GM12878 (cell line): ENCODE data around the gene CCDC83. TPM values are rescaled to one million over a fixed set of nuclear protein-coding genes. Genes with fewer than 3 reads are reported as not detected.
"Not testable (repeated sequence)": the region's sequence is repeated elsewhere in the genome, so short reads cannot be mapped to it uniquely, and the experiment has no call there.

Source experiments
- ATAC-seq: fragments of 200-7000 bp; cut with Tn5 transposase; 3 replicates; pipeline ENCODE4 v1.9.1; 2020; ENCODE audit warnings: mild to moderate bottlenecking, moderate library complexity
- BruUV-seq: library from RNA; stranded (reverse); fragments of 400-500 nt; replicated peaks from 2 replicates; lab custom pipeline; 2021; lab: Mats Ljungman, UMichigan
- CTCF ChIA-PET: fragments of 300-600 bp; sonication (Branson Sonifier 250); formaldehyde crosslinking; extraction: SDS; loops from one replicate; lab custom pipeline; 2021; ENCODE audit warnings: inconsistent platforms; lab: Yijun Ruan, JAX
- POLR2A ChIA-PET: fragments of 350-600 bp; formaldehyde crosslinking; extraction: SDS; loops from one replicate; lab custom pipeline; 2021; ENCODE audit warnings: inconsistent platforms; lab: Charles Lee
- RAD21 ChIA-PET: fragments of 300-600 bp; sonication (Branson Sonifier 250); formaldehyde crosslinking; loops from one replicate; lab custom pipeline; 2023; ENCODE audit warnings: antibody characterized with exemption; ENCODE audit not compliant: unreplicated experiment; lab: Charles Lee
- SMC1A ChIA-PET: fragments of 300-600 bp; sonication (Branson Sonifier 250); formaldehyde crosslinking; loops from one replicate; lab custom pipeline; 2023; ENCODE audit not compliant: unreplicated experiment, uncharacterized antibody; lab: Charles Lee
- DNase-seq: peaks from one replicate; pipeline ENCODE4 v3.0.0-alpha.2; 2011; ENCODE audit warnings: low read depth, low spot score
- FAIRE-seq: peaks from 3 replicates; lab custom pipeline; 2011; peaks lifted over from hg19 to GRCh38; lab: Jason Lieb, UNC
- H2AFZ ChIP-seq: 2 replicates; pipeline ENCODE4 v1.6.0; 2011; ENCODE audit warnings: low read depth, low read length, control low read depth; ENCODE audit not compliant: control insufficient read depth
- H3K27ac ChIP-seq: 2 replicates; pipeline ENCODE4 v1.5.1; 2011; ENCODE audit warnings: control low read depth; ENCODE audit not compliant: control insufficient read depth, insufficient read depth
- H3K27me3 ChIP-seq, 2 experiments: replicated peaks in 1 of 2; 2 replicates each; pipeline versions ENCODE4 v1.6.0 to v1.6.1; 2011; ENCODE audit warnings: low read length in 1 of 2; ENCODE audit not compliant: control insufficient read depth in 2 of 2, insufficient read depth in 2 of 2
- H3K36me3 ChIP-seq, 2 experiments: 2 replicates each; pipeline ENCODE4 v1.5.1; 2011; ENCODE audit warnings: low read length in 1 of 2; ENCODE audit not compliant: control insufficient read depth in 2 of 2, insufficient read depth in 2 of 2
- H3K4me1 ChIP-seq: 2 replicates; pipeline ENCODE4 v1.6.1; 2011; ENCODE audit warnings: mild to moderate bottlenecking, low read length, moderate library complexity, mixed read lengths; ENCODE audit not compliant: control insufficient read depth, insufficient read depth
- H3K4me2 ChIP-seq: 2 replicates; pipeline ENCODE4 v1.6.0; 2011; ENCODE audit warnings: control low read depth; ENCODE audit not compliant: control insufficient read depth, insufficient read depth
- H3K4me3 ChIP-seq: fragments of 200-600 bp; sonication (generic); 2 replicates; pipeline ENCODE4 v1.5.1; 2016
- H3K79me2 ChIP-seq: 2 replicates; pipeline ENCODE4 v1.6.0; 2011; ENCODE audit warnings: low read length; ENCODE audit not compliant: control insufficient read depth, insufficient read depth
- H3K9ac ChIP-seq: 2 replicates; pipeline ENCODE4 v1.8.0; 2011; ENCODE audit warnings: low read length, control low read depth, mixed read lengths; ENCODE audit not compliant: control insufficient read depth, insufficient read depth
- H3K9me3 ChIP-seq: replicated peaks from 3 replicates; pipeline ENCODE4 v1.5.1; 2011; ENCODE audit warnings: mild to moderate bottlenecking, low read length; ENCODE audit not compliant: control insufficient read depth, insufficient read depth
- H4K20me1 ChIP-seq: 2 replicates; pipeline ENCODE4 v1.6.0; 2011; ENCODE audit not compliant: control insufficient read depth, insufficient read depth
- CBX5 ChIP-seq: sonication (generic); IDR thresholded peaks from 2 replicates; pipeline ENCODE4 v1.6.1; 2016; ENCODE audit warnings: low read depth, moderate library complexity, mild to moderate bottlenecking, inconsistent platforms
- EED ChIP-seq: sonication (generic); IDR thresholded peaks from 2 replicates; pipeline ENCODE4 v1.6.1; 2016; ENCODE audit warnings: antibody characterized with exemption, low read depth
- EGR1 ChIP-seq, 2 experiments: IDR thresholded peaks; 1 replicate in 1 of 2; 2 replicates in 1 of 2; pipeline ENCODE4 v1.6.1; 2011 to 2012; ENCODE audit warnings: low read depth in 2 of 2, low read length in 2 of 2, borderline replicate concordance in 1 of 2, mild to moderate bottlenecking in 1 of 2, moderate library complexity in 1 of 2
- LARP7 ChIP-seq: fragments of 450-650 bp; IDR thresholded peaks from 2 replicates; pipeline ENCODE4 v1.6.1; 2017; ENCODE audit warnings: mild to moderate bottlenecking
- MYB ChIP-seq: fragments of 150-350 bp; IDR thresholded peaks from 2 replicates; pipeline ENCODE4 v1.6.1; 2014; ENCODE audit warnings: mild to moderate bottlenecking, low read depth, low read length, borderline replicate concordance
- PML ChIP-seq: IDR thresholded peaks from 2 replicates; pipeline ENCODE4 v1.6.1; 2012; ENCODE audit warnings: low read length, inconsistent platforms
- POLR2AphosphoS5 ChIP-seq: IDR thresholded peaks from 2 replicates; pipeline ENCODE4 v1.6.1; 2011; ENCODE audit warnings: mild to moderate bottlenecking, low read length, inconsistent platforms
- SIX5 ChIP-seq: IDR thresholded peaks from 2 replicates; pipeline ENCODE4 v1.6.1; 2011; ENCODE audit warnings: mild to moderate bottlenecking, low read depth, low read length, moderate library complexity; ENCODE audit not compliant: severe bottlenecking
- WGBS: methylation state at CpG from one replicate; pipeline ENCODE4 v1.1.6; 2016; ENCODE audit warnings: low lambda C conversion rate; ENCODE audit not compliant: insufficient replicate concordance, insufficient coverage; ENCODE audit errors: missing lambda C conversion rate; 5-methylcytosine and 5-hydroxymethylcytosine counted together
- in situ Hi-C: fragments of 300-500 bp; cut with MboI; formaldehyde crosslinking; loops from 9 replicates; pipeline ENCODE4 v1.14.3; 2018; ENCODE audit warnings: mixed read lengths
- intact Hi-C: fragments of 100-400 bp; cut with micrococcal nuclease; formaldehyde crosslinking; loops from one replicate; pipeline ENCODE4 v1.14.2; 2022; ENCODE audit not compliant: unreplicated experiment
- polyA plus RNA-seq, 11 experiments: library from polyadenylated mRNA; depleted of rRNA in 4 of 11; unstranded in 6 of 11; stranded (reverse) in 5 of 11; fragments of >200 nt; fragmentation: Nextera tagmentation in 4 of 11; fragmentation: Illumina TruSeq in 1 of 11; extraction: Ambion mirVana in 4 of 11; extraction: Trizol in 1 of 11; gene quantifications; 1 replicate in 1 of 11; 2 replicates in 10 of 11; pipeline versions ENCODE4 v1.2.1 to v1.2.3, GENCODE V29; 2011 to 2016; ENCODE audit warnings: inconsistent platforms in 2 of 11, missing spikeins in 2 of 11, low read depth in 1 of 11
- total RNA-seq, 4 experiments: library from RNA; depleted of rRNA in 3 of 4; stranded (reverse); fragments of >200 nt in 3 of 4; fragmentation: Illumina TruSeq in 1 of 4; extraction: Trizol in 1 of 4; gene quantifications; 2 replicates each; pipeline versions ENCODE4 v1.2.1 to v1.2.3, GENCODE V29; 2013 to 2021

CCDC83 gene
- total and polyA plus RNA-seq, 10 of the 15 experiments (the other 5 are each of a cell fraction or from before 2014, with no cell fraction given): not detected

GRCh38 chr11:85952108-85952485, 96.9 kb downstream of the CCDC83 start:
- SMC1A ChIA-PET, CTCF ChIA-PET, H3K4me3 ChIP-seq, H3K9ac ChIP-seq, intact Hi-C loops, POLR2A ChIA-PET, H3K9me3 ChIP-seq, H3K79me2 ChIP-seq, ATAC-seq, DNase-seq, H2AFZ ChIP-seq, H3K27me3 ChIP-seq, FAIRE-seq, in situ Hi-C loops, H4K20me1 ChIP-seq, H3K27ac ChIP-seq, RAD21 ChIA-PET, H3K4me2 ChIP-seq, BruUV-seq: not testable (repeated sequence)
- Histone ChIP-seq H3K4me1 (peaks cover 13% of the 10 kb centered on the region), H3K36me3 (peaks cover 2 to 17% of the 10 kb centered on the region in 2 experiments)
- 84% methylated on average over 6 of the region's 7 CpGs for WGBS

DNA sequence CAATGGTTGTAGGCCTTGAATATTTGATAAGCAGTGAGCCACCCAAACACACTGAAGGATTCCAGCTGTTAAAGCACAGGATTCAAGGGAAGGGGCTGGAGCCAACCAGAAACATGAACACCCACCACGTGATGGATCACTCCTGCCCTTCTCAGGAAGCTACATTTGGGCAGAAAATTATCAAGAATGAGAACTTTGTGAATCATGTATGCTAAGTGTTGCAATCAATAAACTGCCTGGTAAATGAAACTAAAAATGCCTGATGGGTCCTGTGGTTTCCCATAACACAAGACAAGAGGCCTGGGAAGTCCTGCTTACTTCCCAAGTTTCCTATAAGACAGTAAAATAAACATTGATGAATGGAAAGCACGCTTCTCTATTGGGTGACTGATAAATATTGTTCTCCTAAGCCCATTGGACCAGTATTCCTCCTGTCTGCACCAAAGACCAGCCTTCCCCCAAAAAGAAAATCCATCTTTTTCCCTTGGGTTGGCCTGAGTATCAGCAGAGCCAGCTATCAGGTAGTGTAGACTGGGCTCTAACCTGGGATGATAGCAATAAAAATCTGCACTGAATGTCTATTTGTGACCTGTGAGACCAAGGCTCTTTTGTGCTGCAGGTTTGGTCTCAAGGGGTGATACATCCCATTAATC, 98.4 kb downstream of the CCDC83 start:
- TF ChIP-seq CBX5: no peak
- TF ChIP-seq EGR1 (IDR thresholded peaks at IDR 0.05; ENCODE audit: borderline replicate concordance in 1 of 2, low read depth in 2 of 2, low read length in 2 of 2): no peak
- peak; percentile 45 for TF ChIP-seq POLR2AphosphoS5
- no peak for TF ChIP-seq SIX5
- no peak for TF ChIP-seq PML
- TF ChIP-seq LARP7: no peak
- TF ChIP-seq MYB: no peak
- TF ChIP-seq EED: no peak
- TF ChIP-seq, all 136 proteins: peak for 1
- no TSS peak for BruUV-seq
- RAD21 ChIA-PET: no interaction called here
- POLR2A ChIA-PET: no interaction called here
- in situ Hi-C loops: no loop called here
- SMC1A ChIA-PET: interaction anchor here (0.6 kb wide), 1 partner anchor 39 kb away, joined by 3 read pairs; no protein-coding TSS in a partner anchor
- Histone ChIP-seq H3K27me3 (no peaks in the 10 kb centered on the region), H3K27ac (no peak overlapping the region), H4K20me1 (no peaks in the 10 kb centered on the region), H3K79me2 (no peaks in the 10 kb centered on the region), H2AFZ (no peak overlapping the region), H3K36me3 (peaks cover 4 to 26% of the 10 kb centered on the region in 2 experiments), H3K4me1 (peaks cover 8% of the 10 kb centered on the region), H3K4me3 (no peak overlapping the region), H3K9me3 (peaks cover 3% of the 10 kb centered on the region; the same call in 2 of the 3 replicates), H3K9ac (no peak overlapping the region), H3K4me2 (no peak overlapping the region)
- CTCF ChIA-PET: interaction anchor here (0.6 kb wide), 1 partner anchor 13 kb away, joined by 3 read pairs; no protein-coding TSS in a partner anchor
- FAIRE-seq (no peak), DNase-seq (no peak), ATAC-seq (no peak)
- 54% methylated on average over 2 of the region's 2 CpGs for WGBS
- intact Hi-C loops: no loop called here
